ENCODE data around the gene INVS.
"Not testable (repeated sequence)": the region's sequence is repeated elsewhere in the genome, so short reads cannot be mapped to it uniquely, and the experiment has no call there.

Gene INVS

GRCh38 chr9:100098887-100099721, at the start of gene INVS, which contains the start of gene ERP44:
Gene INVS, plus strand, starts transcription at chr9:100099243. Its CDS starts 5,279 bp downstream, at chr9:100104522.
Gene ERP44, minus strand, starts transcription at chr9:100099000. Its CDS starts 160 bp downstream, at chr9:100098840.
- peak; percentile 100 for DNase-seq (ENCODE audit: low read depth)

- DNase-seq (ENCODE audit: low read depth), result no peak
These were observed 49.5 kb upstream of the INVS start for GRCh38 chr9:100049551-100049950.

- DNase-seq (ENCODE audit: low read depth), result no peak
These were observed 46.7 kb upstream of the INVS start for GRCh38 chr9:100052375-100052774.

GRCh38 chr9:100056561-100056960, 42.5 kb upstream of the INVS start:
- DNase-seq (ENCODE audit: low read depth), result no peak

GRCh38 chr9:100057624-100058023, 41.4 kb upstream of the INVS start:
- DNase-seq (ENCODE audit: low read depth), result no peak

- no peak for DNase-seq (ENCODE audit: low read depth)
These were observed 40.1 kb upstream of the INVS start for GRCh38 chr9:100058699-100059579.

GRCh38 chr9:100062683-100063082, 36.4 kb upstream of the INVS start:
- not testable (repeated sequence) for DNase-seq (ENCODE audit: low read depth)

- peak; percentile 7 for DNase-seq (ENCODE audit: low read depth)
These were observed 35.9 kb upstream of the INVS start for GRCh38 chr9:100063185-100063584.

- DNase-seq (ENCODE audit: low read depth), result peak; percentile 92
These were observed 34.0 kb upstream of the INVS start for GRCh38 chr9:100064872-100065581.

GRCh38 chr9:100066539-100066938, 32.5 kb upstream of the INVS start:
- no peak for DNase-seq (ENCODE audit: low read depth)

- DNase-seq (ENCODE audit: low read depth), result not testable (repeated sequence)
These were observed 31.1 kb upstream of the INVS start for GRCh38 chr9:100067990-100068389.

- not testable (repeated sequence) for DNase-seq (ENCODE audit: low read depth)
These were observed 30.0 kb upstream of the INVS start for GRCh38 chr9:100069068-100069467.

- no peak for DNase-seq (ENCODE audit: low read depth)
These were observed 28.7 kb upstream of the INVS start for GRCh38 chr9:100070104-100071041.

GRCh38 chr9:100071271-100071670, 27.8 kb upstream of the INVS start:
- no peak for DNase-seq (ENCODE audit: low read depth)

GRCh38 chr9:100072805-100073204, 26.2 kb upstream of the INVS start:
- DNase-seq (ENCODE audit: low read depth), result no peak

GRCh38 chr9:100074093-100074492, 24.9 kb upstream of the INVS start:
- no peak for DNase-seq (ENCODE audit: low read depth)

- DNase-seq (ENCODE audit: low read depth), result no peak
These were observed 24.1 kb upstream of the INVS start for GRCh38 chr9:100074989-100075388.

- not testable (repeated sequence) for DNase-seq (ENCODE audit: low read depth)
These were observed 22.8 kb upstream of the INVS start for GRCh38 chr9:100076256-100076655.

- DNase-seq (ENCODE audit: low read depth), result peak; percentile 67
These were observed 16.3 kb upstream of the INVS start for GRCh38 chr9:100082782-100083181.

GRCh38 chr9:100083448-100084127, 15.5 kb upstream of the INVS start:
- DNase-seq (ENCODE audit: low read depth), result no peak

GRCh38 chr9:100084128-100084453, 15.0 kb upstream of the INVS start:
- no peak for DNase-seq (ENCODE audit: low read depth)

Data from ELR (cell line).